Esophagus muscularis mucosa (tissue), 4 donors: ENCODE results near the gene P2RY6. TPM values are rescaled to one million over a fixed set of nuclear protein-coding genes. Genes with fewer than 3 reads are reported as not detected.
A peak's percentile ranks its signal among the peaks of the same experiment; 100 is the strongest.

Source experiments
- DNase-seq: peaks from one replicate; pipeline ENCODE4 v3.0.0-alpha.2; 2017; ENCODE audit errors: extremely low spot score
- H3K27ac ChIP-seq, 4 donors: fragments of 200-600 bp; sonication (generic); replicated peaks in 1 of 4; 1 replicate in 3 of 4; 2 replicates in 1 of 4; pipeline ENCODE4 v1.5.1; 2016 to 2019; ENCODE audit warnings: mild to moderate bottlenecking in 1 of 4
- H3K27me3 ChIP-seq, 4 donors: fragments of 200-600 bp; sonication (generic); one replicate each; pipeline versions ENCODE4 v1.5.1 to v1.6.0; 2016 to 2019
- H3K36me3 ChIP-seq, 4 donors: fragments of 200-600 bp; sonication (generic); one replicate each; pipeline ENCODE4 v1.5.1; 2016 to 2019
- H3K4me1 ChIP-seq, 4 donors: fragments of 200-600 bp; sonication (generic); one replicate each; pipeline ENCODE4 v1.5.1; 2016 to 2019
- H3K4me3 ChIP-seq, 4 donors: fragments of 200-600 bp; sonication (generic); 1 replicate in 2 of 4; 2 replicates in 2 of 4; pipeline ENCODE4 v1.5.1; 2016 to 2019; ENCODE audit warnings: mild to moderate bottlenecking in 4 of 4, moderate library complexity in 1 of 4
- H3K9me3 ChIP-seq, 4 donors: fragments of 200-600 bp; sonication (generic); 1 replicate in 3 of 4; 2 replicates in 1 of 4; pipeline ENCODE4 v1.5.1; 2016 to 2019
- CTCF ChIP-seq, 3 experiments: fragments of 200-600 bp in 2 of 3; fragments of 450-650 bp in 1 of 3; sonication (generic) in 2 of 3; IDR thresholded peaks; one replicate each; pipeline ENCODE4 v1.5.1; 2017 to 2019; ENCODE audit warnings: antibody characterized with exemption in 3 of 3, mild to moderate bottlenecking in 2 of 3, moderate library complexity in 1 of 3
- EP300 ChIP-seq: sonication (generic); formaldehyde crosslinking; IDR thresholded peaks from one replicate; pipeline ENCODE4 v1.6.1; 2017; ENCODE audit warnings: antibody characterized with exemption
- POLR2A ChIP-seq: fragments of 450-650 bp; IDR thresholded peaks from one replicate; pipeline ENCODE4 v1.6.1; 2017; ENCODE audit warnings: antibody characterized with exemption, moderate library complexity, mild to moderate bottlenecking, low read depth
- POLR2AphosphoS5 ChIP-seq, 2 donors: sonication (generic); formaldehyde crosslinking; IDR thresholded peaks; one replicate each; pipeline ENCODE4 v1.6.1; 2017; ENCODE audit warnings: antibody characterized with exemption in 2 of 2
- WGBS: methylation state at CpG from one replicate; pipeline ENCODE4 v1.1.5; 2018; 5-methylcytosine and 5-hydroxymethylcytosine counted together
- intact Hi-C: fragments of 100-400 bp; cut with DNase I; formaldehyde crosslinking; loops from one replicate; pipeline ENCODE4 v1.15.1; 2023
- total RNA-seq, 4 donors: library from RNA; depleted of rRNA; stranded (reverse); fragments of >200 nt; gene quantifications; one replicate each; pipeline versions ENCODE4 v1.1.0 to v1.2.1, GENCODE V29; 2016

Gene P2RY6
- total RNA-seq, 4 donors from 2014 or later, result 1.6 to 4.8 (median 2.4) TPM

GRCh38 chr11:73315293-73316020 is 43.3 kb downstream of the P2RY6 start:
- TF ChIP-seq POLR2AphosphoS5 (IDR thresholded peaks at IDR 0.05), result peak in 1 of 2 donors; percentile 12
- no peak for TF ChIP-seq CTCF (IDR thresholded peaks at IDR 0.05)
- intact Hi-C loops, result no loop called here

GRCh38 chr11:73316422-73316821 is 44.3 kb downstream of the P2RY6 start:
- DNase-seq, result no peak
- TF ChIP-seq POLR2A (no peak), EP300 (no peak), POLR2AphosphoS5 (IDR thresholded peaks at IDR 0.05) (no peak), CTCF (IDR thresholded peaks at IDR 0.05) (no peak)
- no peak overlapping the region for H3K4me3 ChIP-seq
- peaks cover 0 to 4% (median 0%) of the 10 kb centered on the region in 4 donors for H3K36me3 ChIP-seq
- H3K27ac ChIP-seq, result peak overlapping the region; percentile 94 to 100 (median 97)
- peaks cover 99 to 100% (median 100%) of the 10 kb centered on the region in 4 donors for H3K4me1 ChIP-seq
- intact Hi-C loops, result no loop called here
- no peaks in the 10 kb centered on the region for H3K27me3 ChIP-seq
- WGBS, result 62% methylated on average over 1 of the region's 1 CpG
- no peaks in the 10 kb centered on the region for H3K9me3 ChIP-seq

More at GRCh38 chr11:73315293-73316020, 43.3 kb downstream of the P2RY6 start:
- Histone ChIP-seq H3K27me3 (no peaks in the 10 kb centered on the region), H3K27ac (peak overlapping the region; percentile 94 to 100 (median 97)), H3K4me1 (peaks cover 99 to 100% (median 100%) of the 10 kb centered on the region in 4 donors), H3K36me3 (peaks cover 0 to 10% (median 0%) of the 10 kb centered on the region in 4 donors), H3K9me3 (no peaks in the 10 kb centered on the region), H3K4me3 (peak overlapping the region; percentile 67 to 82 (median 70))
- WGBS, result 35% methylated on average over 9 of the region's 9 CpGs
- no peak for DNase-seq

- no peaks in the 10 kb centered on the region for H3K27me3 ChIP-seq
- DNase-seq, result no peak
- H3K4me3 ChIP-seq, result peak overlapping the region in 3 of 4 donors; percentile 9 to 29 (median 10)
- TF ChIP-seq POLR2AphosphoS5 (IDR thresholded peaks at IDR 0.05), result peak; percentile 66 to 73
- peak; percentile 84 for TF ChIP-seq EP300
- no peak for TF ChIP-seq POLR2A
- no peak for TF ChIP-seq CTCF (IDR thresholded peaks at IDR 0.05)
- 58% methylated on average over 3 of the region's 4 CpGs for WGBS
- no peaks in the 10 kb centered on the region for H3K36me3 ChIP-seq
- H3K9me3 ChIP-seq, result no peaks in the 10 kb centered on the region
- intact Hi-C loops, result no loop called here
- H3K27ac ChIP-seq, result peak overlapping the region; percentile 94 to 100 (median 97)
- H3K4me1 ChIP-seq, result peaks cover 99 to 100% (median 100%) of the 10 kb centered on the region in 4 donors
These were observed 45.2 kb downstream of the P2RY6 start for GRCh38 chr11:73317373-73317772.

- 79% methylated on average over 2 of the region's 3 CpGs for WGBS
- Histone ChIP-seq H3K4me3 (peak overlapping the region; percentile 0 to 29 (median 12)), H3K9me3 (no peaks in the 10 kb centered on the region), H3K4me1 (peaks cover 99 to 100% (median 100%) of the 10 kb centered on the region in 4 donors), H3K36me3 (no peaks in the 10 kb centered on the region), H3K27ac (peak overlapping the region; percentile 94 to 100 (median 97)), H3K27me3 (no peaks in the 10 kb centered on the region)
- TF ChIP-seq CTCF (IDR thresholded peaks at IDR 0.05) (no peak), POLR2AphosphoS5 (IDR thresholded peaks at IDR 0.05) (no peak)
- no peak for DNase-seq
- intact Hi-C loops, result no loop called here
These were observed 45.7 kb downstream of the P2RY6 start for GRCh38 chr11:73317803-73318202.
